ENCODE results near the gene ANP32E.
"Not testable (repeated sequence)": the region's sequence is repeated elsewhere in the genome, so short reads cannot be mapped to it uniquely, and the experiment has no call there.

ANP32E gene

DNA sequence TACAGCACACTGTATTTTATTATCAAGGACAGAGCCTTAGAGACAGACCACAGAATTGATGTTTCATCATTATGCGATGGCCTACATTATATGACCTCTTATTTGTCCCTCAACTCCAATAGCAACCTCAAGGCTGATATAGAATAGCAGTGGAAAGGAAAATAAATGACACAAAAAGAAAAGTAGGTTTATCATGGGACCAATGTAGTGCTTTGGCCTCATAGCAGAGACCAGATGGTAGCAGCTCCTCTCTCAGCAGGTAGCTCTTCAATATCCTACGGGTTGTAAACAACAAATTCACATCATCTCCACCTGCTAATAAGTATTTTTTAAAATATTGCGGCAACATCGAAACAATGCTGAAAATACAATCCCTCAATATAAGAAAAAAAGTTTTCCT is 25.2 kb downstream of the ANP32E start:
- DNase-seq = no peak

- no peak for DNase-seq
Observed at GRCh38 chr1:150210091-150210490, 25.8 kb downstream of the ANP32E start.

DNA sequence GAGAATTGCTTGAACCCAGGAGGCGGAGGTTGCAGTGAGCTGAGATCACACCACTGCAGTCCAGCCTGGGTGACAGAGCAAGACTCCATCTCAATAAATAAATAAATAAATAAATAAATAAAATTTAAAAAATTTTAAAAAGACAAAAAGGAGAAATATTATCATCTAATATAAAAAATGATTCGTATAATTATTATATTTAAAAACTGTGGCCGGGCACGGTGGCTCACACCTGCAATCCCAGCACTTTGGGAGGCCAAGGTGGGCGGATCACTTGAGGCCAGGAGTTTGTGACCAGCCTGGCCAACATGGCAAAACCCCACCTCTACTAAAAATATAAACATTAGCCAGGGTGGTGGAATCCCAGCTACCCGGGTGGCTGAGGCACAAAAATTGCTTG is 27.5 kb downstream of the ANP32E start:
- DNase-seq = not testable (repeated sequence)

DNA sequence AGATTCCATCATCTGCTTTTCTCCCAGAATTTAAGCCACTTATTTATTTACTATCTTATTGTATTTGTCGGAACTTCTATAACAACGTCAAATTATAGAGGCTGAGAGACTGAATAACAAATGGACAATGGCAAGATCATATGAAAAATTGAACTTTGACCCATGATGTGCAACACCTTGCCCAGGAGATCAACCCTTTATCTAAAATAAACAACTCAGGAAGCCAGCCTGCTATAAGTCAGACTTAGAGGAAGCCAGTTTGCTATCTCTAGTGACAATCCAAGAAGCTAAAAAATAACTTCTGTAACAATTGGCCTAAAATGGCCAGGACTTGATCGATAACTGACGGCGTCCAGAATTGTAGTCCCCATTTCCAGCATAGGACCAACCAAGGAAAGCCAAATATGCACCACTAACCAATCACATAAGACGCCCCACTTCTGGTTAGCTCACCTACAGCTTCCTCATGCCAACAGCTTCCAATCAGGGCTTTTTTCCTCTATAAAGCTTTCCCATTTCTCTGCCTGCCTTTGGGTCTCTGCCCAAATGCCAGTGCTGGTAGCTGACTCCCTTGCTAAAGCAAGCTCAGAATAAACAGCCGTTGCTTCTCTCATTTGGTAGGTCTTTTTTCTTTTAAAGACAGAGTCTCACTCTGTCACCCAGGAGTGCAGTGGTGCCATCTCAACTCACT is 28.5 kb downstream of the ANP32E start:
- DNase-seq = no peak

DNA sequence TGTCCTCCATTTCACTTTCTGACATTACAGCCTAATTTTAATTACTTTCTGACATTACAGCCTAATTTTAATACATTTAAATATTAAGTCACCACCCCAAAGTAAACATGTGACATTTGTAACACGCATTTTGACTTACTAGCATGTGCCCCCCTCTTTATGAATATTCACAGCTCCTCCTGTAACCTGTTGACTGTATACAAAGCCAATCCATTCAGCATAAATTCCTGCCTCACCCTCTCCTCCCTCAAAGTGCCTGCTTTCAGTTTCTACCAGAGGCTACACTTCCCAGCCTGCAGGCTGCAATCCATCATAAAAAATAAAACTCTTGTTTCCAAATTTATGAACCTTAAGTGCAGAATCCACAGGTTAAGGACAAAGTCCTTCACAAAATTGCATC is 39.5 kb downstream of the ANP32E start:
- DNase-seq = no peak

- no peak for DNase-seq
Observed at GRCh38 chr1:150194381-150195031, 41.4 kb downstream of the ANP32E start.

- no peak for DNase-seq
Observed at GRCh38 chr1:150192012-150192411, 43.9 kb downstream of the ANP32E start.

DNA sequence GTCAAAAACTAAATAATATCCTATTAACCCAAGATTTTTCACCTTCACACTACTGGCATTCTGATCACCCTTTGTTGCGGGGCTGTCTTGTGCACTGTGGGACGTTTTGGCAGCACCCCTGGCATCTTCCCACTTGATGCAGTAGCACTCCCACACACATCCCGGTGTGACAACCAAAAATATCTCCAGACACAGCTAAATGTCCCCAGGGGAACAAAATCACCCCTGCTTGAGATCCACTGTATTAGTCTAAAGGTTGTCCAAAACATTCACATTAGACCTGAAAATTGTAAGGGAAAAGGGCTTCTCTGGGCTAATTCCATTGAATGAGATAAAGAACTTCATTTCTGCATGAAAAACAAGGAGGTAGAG is 48.4 kb downstream of the ANP32E start:
- no peak for DNase-seq

GRCh38 chr1:150186789-150187559 is 48.9 kb downstream of the ANP32E start:
- peak; percentile 48 for DNase-seq

GRCh38 chr1:150186438-150186788 is 49.5 kb downstream of the ANP32E start:
- DNase-seq = not testable (repeated sequence)

DNA sequence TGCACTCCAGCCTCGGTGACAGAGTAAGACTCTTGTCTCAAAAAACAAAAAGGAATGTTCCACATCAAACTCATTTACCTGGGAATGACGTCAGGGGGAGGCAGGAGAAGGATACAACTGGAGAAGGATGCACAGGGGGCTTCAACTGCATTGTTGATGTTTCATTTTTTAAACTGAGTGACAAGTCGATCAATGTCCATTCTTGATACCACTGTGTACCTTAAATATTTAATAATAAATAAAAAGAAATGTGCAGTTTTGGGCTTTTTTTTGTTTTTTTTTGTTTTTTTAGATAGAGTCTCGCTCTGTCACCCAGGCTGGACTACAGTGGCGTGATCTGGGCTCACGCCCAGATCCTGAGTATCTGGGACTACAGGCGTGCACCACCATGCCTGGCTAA is 50.4 kb downstream of the ANP32E start:
- no peak for DNase-seq

GRCh38 chr1:150183061-150183460 is 52.9 kb downstream of the ANP32E start:
- no peak for DNase-seq

DNA sequence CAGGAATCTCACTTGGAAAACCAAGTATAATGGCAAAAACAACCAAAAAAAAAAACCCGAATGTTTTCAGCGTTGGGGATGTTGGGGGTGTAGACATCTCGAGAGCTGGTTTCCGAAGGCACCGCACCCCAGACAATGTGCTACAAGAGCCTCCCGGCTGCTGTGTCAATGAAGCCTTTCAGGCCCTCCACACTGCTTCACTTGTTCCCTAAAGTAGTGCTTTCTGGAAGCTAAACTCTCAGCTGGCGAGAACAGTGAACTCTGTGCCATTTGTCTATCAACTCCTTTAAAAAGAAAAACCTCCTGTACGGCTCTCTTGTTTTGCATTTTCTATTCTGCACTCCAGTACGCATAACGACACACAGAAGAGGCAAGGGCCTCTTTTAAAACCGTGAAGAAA is 53.7 kb downstream of the ANP32E start:
- no peak for DNase-seq

GRCh38 chr1:150180474-150180873 is 55.4 kb downstream of the ANP32E start:
- no peak for DNase-seq

DNA sequence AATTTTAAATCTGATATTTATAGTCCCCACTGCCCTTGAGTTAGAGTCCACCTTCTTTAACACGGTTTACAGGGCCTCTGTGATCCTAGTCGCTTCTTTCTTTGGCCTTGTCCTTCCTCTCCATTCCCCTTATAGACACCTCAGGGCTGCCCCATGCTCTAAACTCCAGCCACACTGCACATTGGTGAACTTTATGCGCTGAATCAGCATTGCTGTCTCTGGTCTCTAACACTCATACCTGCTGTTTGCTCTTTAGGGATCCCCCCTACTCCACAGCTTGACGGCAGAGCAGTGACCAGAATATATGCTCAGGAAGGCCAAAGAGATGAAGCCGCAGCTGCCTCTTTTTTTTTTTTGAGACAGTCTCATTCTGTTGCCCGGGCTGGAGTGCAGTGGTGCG is 56.0 kb downstream of the ANP32E start:
- no peak for DNase-seq

DNA sequence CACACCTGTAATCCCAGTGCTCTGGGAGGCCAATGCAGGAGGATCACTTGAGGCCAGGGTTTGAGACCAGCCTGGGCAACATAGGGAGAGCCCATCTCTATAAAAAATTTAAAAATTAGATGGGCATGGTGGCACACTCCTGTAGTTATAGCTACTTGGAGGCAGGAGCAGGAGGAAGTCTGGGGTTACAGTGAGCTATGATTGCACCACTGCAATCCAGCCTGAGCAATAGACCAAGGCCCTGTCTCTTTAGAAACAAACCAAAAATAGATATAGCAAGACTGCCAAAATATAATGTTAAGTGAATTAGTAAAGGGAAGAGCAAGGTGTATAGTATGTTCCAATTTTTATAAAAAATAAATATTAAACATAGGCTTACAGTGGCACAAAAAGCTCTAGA is 57.4 kb downstream of the ANP32E start:
- DNase-seq = peak; percentile 48

GRCh38 chr1:150176593-150176992 is 59.3 kb downstream of the ANP32E start:
- no peak for DNase-seq

GRCh38 chr1:150173141-150173585 is 62.7 kb downstream of the ANP32E start:
- no peak for DNase-seq

DNA sequence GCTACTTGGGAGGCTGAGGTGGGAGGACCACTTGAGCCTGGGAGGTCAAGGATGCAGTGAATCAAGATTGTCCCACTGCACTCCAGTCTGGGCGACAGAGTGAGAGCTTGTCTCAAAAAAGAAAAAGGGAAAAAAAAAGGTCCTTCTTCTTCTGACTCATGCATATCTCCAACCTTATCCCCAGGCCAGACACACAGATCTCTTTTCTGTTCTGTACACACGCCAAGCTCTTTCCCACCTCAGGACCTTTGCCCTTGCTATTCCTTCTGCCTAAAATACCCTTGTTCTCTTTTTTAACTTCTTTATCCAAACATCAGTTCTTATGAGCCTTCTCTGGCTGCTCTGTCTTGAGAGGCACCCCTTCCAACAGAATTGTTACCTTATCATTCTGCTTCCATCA is 64.1 kb downstream of the ANP32E start:
- DNase-seq = no peak

- DNase-seq = no peak
Observed at GRCh38 chr1:150168960-150169601, 66.8 kb downstream of the ANP32E start.
